CD4-positive, alpha-beta T cell treated with Interleukin-2 at 100 ng/mL for 4 hours (primary cell): Measurements from ENCODE around the gene SUMF1.
A peak's percentile ranks its signal among the peaks of the same experiment; 100 is the strongest.

ENCODE experiments used
- DNase-seq: peaks from one replicate; pipeline ENCODE4 v3.0.0-alpha.2; 2020; ENCODE audit warnings: low spot score

Gene SUMF1

DNA sequence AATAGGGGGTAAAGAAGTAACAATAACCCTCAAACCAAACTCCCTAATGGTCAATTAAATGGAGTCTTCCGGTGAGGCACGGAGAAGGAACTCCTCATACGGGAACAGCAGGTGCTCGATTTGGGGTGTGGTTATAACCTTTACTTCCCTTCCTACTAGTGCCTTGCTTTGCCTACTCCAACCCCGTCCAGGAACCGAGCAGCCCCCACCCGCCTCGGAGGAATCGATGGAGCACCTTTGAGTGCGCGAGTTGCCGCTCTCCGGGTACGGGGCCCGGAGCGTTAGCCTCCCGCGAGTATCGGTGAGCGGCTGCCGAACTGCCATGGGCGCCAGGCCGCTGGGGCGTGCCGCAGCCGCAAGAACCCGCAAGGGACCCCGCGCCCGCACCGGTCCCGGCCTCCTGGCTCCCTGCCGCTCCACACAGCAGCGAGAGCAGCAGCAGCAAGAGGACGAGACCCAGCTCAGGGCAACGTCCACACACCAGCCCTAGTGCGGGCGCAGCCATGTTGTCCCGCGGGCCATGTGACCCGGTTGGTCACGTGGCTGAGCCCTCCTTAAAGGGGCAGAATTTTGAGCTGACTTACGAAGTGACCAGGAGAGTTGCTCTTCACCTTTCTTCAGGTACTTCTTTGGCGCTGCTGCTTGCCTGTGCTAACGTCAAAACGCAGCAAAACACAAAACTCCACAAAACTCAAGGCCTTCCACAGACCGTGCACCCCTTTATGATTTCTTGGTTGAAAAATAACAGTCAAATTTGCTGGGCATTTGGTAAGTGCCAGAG is at the start of gene SUMF1:
TSS of gene SUMF1 (minus strand) at position 529 of the 781 bp plus-strand sequence. CDS start at position 505, 24 bp downstream.
- DNase-seq, result peak; percentile 75

DNA sequence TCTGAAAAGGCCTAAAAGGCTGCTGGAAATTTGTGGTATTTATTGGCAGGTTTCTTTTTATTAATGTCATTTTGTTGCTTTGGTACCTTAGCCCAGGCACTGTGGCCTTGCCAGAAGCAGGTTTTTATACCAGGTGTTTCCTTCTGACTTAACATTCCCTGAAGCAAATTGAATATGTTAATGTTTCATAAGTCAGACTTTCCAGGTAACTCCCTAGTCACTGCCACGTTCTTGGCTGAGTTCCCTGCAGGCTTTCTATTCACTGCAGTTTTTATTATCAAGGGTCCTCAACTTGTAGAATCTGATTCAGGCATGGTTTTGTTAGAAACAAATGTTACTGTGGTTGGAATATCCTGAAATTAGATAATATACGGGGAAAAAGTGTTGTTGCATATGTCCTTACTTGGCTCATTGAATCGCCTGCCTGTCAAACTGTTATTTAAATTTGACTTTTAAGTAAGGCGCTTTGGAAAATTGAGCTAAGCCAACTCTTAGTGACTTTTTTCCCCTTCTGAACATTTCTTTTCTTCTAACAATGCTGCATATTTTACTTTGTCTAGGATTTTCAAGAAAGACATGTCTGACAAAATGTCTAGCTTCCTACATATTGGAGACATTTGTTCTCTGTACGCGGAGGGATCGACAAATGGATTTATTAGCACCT is 49.0 kb upstream of the SUMF1 start:
- DNase-seq, result no peak

DNA sequence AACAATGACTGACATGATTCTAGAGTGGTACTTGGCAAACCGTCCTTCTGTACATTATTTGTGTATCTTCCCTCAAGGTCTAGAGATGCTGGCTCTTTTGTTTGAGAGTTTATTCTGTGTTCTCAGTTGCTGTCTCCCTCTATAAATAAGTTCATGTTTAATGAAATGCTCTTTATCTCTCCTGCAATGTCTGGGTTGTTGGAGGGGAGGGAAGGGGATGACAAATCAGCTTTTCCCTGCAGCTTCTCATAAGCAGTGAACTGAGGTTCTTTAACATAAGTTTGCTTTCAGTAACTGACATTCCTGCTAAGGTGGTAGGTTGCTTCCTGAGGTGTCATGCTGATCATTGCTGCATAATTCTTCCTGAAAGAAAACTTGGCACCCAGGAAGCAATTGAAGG is 47.8 kb upstream of the SUMF1 start:
- no peak for DNase-seq

DNA sequence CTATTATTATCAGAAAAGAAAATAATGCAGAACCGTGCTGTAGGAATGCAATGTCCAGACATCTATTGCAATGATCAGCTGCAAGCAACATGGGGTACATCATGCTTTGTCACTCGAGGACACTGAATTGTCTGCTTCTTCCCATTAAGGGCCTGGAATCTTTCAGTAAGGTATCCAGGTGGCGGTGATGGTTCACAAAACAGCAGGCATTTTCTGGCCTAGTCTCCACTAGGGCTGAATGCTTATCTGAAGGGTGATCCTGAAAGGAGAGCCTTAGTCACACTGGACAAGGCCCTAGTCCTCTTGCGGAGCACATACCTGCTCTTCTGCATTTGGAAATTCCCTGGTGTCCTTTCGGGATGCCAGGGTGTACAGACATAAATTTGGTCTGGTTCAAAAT is 47.3 kb upstream of the SUMF1 start:
- DNase-seq, result no peak

DNA sequence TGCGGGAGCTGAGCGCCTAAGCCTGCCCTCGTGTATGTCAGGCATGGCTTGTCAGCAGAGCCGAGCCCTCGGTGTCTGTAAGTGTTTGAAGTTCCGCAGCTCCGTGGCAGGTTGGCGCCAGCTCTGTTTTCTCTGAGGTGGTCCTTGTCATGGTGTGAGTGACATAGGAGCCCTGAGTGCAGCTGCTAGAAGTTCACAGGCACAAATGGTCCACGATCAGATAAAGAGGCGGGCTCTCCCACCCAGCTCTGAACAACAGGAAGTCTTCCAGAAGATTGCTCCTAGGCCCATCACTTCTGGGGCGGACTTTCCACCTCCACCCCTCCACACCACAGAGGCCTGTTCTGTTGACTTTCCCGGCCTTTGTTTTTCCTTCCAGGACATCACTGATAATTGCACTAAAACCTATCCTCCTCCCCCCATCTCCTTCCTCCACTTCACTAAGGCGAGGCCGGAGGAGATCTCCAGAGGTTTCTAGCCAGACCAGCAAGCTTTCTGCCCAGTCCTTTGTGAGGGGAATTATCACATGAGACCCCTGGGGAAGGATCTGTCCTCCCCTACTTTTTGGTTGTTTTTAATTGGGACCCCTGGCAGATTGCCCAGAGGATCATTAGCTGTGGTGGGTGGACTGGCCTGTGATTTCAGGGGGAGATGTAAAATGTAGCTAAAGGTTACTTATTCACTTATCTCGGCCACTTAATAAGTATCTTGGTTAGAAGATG is 46.0 kb upstream of the SUMF1 start:
- DNase-seq, result no peak

DNA sequence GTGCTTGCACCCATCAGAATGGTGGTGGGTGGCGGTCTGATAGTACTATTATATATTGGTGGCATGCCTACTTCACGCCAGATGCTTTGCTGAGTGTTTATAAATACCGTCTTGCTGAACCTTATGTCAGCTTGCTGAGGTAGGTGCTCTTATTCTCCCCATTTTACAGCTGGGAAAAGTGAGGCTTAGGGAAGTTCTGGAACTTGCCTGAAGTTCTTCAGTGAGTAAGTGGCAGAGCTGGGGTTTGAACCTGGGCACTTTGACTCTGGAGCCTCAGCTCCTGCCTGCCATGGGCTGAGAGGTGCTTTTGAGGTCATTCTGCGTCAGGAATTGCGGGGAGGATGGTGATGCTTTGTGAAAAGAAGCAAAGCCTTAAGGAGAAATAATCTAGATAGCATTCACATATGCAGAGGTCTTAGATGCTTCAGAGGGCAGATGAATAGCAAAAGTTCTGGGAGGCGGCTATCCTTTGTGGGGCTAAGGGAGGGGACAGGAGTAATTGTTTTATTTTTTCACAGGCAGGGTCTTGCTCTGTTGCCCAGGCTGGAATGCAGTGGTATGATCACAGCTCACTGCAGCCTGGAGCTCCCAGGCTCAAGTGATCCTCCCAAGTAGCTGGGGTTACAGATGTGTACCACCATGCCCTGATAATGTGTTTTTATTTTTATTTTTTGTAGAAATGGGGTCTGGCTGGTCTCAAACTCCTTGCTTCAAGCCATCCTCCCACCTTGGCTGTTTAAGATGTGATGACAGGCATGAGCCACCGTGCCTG is 44.6 kb upstream of the SUMF1 start:
- no peak for DNase-seq

DNA sequence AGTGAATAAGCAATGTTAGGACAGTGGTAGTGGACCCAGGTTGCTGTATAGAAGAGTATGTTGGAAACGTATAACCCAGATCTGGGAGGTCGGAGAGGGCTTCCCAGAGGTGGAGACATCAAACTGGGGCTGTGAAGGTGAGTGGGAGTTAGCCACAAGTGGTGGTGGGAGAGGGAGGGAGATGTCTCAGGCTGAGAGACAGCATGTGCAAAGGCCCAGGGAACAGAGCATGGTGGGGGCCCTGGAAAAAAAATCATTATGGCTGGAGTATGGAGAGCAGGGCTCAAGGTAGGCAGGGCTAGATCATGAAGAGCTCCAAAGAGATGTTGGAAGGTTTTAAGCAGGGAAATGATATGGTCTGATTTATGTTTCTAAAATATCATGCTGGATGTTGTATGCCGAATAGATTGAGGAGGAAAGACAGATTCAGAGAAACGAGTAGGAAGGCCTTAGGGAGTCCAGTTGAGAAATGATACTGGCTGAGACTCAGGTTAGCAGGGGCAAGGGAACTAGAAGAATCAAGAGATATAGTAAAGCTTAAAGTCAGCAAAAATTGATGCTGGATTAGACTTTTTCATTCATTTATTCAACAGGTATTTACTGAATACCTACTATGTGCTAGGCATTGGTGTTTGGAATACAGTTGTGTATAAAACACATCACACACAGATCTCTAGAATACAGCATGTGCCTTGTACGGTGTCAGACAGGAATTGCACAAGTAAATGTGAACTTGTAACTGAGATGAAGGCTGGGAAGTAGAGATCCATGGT is 43.1 kb upstream of the SUMF1 start:
- DNase-seq, result no peak

DNA sequence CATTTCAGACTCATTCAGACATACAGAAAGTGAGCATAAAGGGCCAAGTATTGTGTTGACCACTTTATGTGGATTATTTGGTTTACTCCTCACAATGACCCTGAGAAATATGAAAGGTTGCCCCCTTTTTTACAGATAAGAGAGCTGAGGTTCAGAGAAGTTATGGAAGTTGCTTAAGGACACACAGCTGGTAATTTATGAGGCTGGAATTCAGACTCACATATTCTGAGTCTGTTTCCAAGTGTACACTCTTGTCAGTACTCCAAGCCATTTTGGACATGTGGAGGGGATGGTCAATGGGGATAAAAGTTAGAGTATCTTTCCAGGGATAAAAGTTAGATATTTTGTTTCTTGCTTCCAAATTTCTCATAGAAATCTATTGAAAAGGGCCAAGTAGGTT is 42.0 kb upstream of the SUMF1 start:
- DNase-seq, result no peak

DNA sequence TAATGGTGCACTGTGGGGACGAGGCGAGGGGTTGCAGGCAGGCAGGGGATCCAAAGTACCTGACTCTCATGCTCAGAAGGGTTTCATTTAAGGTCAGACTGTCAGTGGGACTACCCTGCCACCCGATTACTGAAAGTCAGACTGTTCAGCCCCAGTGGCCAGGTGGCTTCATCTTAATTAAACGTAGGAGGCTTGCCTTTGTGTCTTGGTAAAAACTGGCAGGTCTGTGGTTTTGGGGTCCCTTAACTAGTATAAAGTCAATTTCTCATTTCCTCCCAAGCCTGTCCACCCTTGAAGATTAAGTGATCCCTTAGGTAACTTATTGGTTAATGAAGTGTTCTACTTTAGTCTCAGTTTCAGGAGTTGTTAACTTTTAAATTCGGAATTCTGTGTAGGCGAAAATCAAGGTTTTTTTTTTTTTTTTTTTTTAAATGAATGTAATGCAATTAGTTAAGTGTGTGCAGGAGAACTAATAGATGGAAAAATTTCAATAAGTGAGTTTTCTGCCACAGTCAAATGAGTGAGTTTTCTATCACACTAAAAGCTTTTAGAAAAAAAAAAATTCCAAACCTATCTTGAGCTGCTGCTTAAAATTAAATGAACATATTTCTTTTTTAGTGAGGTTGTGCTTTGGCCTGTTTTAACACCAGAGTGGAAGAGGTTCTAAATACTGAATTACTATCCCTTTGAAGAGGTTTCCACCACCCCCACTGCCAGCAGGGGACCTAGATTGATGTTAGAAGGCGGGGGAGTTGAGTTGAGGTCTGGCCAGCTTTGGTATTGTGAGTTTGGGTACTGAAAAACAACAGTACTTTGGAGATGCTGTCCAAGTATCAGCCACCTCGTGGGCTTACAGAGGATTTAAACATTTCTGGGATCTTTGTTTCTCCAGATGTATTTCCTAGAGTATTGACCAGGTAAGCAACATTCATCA is 41.2 kb upstream of the SUMF1 start:
- no peak for DNase-seq

DNA sequence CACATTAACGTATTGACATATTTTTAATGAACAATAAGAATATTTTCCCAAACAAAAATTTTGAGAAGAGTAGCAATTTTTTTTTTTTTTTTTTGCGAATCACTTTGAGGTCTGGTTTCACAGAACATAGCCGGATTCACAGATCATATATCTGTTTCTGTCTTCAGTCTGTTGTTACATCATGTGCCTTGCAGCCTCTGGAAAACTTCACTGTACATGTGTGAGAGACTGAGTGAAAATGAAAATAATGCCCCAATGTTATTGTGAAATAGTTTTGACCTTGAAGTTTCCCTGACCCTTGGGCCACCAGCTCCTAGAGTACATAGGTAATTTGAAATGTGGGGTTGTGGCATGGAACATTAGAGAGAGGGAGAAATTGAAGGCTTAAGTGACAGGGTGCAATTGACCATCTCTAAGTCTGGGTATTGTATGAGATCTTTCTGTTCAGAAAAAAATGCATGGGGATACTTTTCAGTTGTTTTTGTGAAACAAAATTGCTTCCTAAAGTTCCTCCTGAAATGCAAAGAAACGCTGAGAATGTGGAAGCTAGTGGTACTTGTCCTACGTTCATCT is 40.0 kb upstream of the SUMF1 start:
- no peak for DNase-seq

DNA sequence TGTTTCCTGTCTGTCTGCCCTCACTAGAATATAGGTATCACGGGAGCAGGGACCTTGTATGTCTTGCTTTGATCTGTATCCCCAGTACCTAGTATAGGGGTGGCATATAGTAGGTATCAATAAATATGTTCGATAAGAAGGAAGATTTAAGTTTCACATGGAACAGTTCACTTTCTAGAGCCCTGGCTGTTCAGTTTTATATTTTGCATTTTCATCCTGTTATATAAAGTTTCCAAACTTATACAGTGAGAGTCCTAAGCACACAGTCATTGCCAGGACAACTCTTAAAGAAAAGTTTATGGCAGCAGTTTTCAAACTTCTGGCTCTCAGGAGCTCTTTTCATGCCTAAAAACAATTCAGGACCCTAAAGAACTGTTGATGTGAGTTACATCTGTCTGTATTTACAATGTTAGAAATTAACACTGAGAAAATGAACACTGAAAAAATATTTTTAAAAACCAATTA is 39.5 kb upstream of the SUMF1 start:
- no peak for DNase-seq

DNA sequence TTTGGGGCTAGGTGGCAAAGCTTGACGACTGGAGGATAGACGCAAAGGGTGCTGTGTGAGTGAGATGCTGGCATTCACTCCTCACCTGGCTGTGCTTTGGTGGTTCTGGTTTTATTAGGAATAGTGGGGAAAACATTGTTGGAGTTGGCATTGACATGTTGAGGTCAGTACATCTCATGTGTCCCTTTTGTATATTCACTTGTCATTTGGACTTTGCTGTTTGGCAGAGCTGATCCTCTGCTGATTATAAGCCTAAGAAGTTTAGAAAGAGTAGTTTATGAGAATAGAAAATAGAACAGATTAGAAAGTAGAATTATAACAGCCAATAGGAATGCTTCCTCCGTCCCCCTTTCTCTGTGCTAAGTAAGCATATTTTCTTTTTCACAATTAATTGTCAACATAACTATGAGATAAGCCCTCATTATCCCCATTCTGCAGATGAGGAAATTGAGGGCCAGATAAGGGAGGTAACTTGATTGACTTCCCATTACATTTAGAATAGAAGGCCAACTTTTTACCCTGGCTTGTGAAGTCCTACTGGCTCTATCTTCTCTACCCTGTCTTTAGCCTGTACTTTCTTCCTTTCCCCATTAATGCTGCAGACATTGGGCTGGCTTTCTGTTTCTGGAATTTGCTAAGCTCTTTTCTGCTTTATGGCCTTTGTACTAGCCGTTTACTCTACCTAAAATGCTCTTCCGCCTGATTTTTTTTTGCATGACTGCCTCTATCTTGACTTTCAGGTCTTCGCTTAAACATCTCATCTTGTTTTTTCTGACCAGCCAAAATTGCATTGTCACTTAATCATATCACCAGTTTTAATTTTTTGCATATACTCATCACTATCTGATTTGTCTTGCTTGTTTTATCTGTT is 38.9 kb upstream of the SUMF1 start:
- no peak for DNase-seq

DNA sequence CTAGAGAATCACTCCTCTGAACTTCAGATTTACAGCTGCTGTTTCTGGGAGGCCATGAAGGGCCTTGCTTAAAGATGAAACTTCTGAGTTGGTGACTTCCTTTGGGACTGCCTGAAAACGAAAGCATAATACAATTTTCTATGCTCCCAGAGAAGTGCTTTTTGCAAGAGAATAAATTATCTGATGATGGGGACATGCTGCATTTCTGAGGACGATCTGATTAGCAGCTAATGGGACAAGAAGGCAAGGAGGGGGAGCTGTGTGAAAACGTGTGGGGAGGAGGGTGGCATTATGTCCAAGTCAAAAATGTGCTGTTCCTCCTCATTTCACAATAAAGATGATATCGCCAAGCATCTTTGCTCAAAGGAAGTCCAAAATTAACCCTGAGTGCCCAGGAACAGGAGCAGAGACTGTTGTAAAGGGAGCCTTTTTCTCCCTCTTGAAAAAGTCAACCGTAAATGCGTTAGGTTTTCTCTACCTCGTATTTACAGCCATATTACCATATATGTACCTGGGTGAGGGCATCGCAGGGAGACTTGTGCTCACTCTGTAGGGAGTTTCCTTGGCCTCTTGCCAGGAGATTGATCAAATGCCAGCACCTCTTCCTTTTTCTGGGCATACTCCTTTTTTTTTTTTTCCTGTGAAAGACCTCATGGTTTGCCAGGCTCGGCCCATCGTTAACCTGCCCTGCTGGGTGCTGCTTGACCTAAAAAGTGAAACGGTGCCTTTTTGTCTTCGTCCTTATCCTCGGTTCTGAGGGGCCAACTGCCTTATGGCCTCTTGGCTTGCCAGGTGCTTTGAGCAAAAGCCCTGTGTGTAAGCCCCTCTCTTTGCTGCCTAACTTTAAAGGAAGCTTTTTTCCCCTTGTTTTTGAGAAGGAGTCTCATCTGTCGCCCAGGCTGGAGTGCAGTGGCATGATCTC is 37.5 kb upstream of the SUMF1 start:
- DNase-seq, result peak; percentile 63

DNA sequence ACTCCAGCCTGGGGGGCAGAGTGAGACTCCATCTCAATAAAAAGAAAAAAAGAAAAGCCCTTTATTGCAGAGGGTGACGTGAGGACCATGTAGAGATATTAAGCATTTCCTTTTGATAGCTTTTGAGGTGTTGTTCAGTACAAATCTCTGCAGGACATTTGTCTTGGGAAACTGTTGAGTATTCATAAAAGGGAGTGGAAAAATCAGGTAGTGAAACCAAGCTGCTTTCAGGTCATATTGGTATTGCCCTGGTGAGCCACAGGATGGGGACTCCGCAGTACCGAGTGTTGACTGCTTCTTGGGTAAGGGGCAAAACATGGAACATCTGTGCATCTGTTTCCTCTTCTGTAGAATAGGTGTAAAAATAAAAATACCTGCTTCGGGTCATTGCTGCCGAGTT is 36.0 kb upstream of the SUMF1 start:
- no peak for DNase-seq

DNA sequence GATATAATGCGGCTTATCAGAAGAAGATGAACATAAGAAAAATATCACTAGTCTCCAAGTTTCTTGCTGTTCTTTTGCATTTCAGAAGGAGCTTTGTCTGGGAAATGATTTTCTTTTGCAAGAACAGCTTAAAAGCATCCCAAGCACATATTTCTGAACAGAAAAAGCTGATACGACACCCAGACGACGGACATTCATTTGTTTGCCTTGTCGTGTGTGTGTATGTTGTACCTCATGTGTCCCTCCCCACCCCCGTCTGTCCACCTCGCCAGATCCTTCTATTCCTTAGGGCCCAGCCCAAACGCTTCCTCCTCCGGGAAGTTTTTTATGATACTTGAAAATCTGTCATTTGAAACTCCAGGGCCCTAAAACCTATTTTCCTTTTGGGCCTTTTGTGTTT is 34.9 kb upstream of the SUMF1 start:
- no peak for DNase-seq

DNA sequence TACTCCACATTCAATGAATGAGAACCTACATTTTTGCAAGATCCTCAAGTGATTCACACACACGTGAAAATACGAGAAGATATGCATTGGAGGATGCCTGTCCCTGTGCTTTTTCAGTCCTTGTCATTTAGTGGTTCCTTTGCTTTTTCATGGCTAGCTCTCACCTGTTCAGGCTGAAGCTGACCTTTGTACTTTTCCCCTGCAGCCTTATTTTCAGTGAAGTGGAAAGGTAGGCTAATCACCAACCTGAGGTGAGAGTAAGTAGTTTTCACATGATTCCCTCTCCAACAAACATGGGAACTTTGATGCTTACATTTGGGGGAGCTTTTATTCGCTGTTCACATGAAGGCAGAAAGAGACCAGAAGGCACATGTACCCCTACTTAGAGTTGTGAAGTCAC is 34.4 kb upstream of the SUMF1 start:
- no peak for DNase-seq

DNA sequence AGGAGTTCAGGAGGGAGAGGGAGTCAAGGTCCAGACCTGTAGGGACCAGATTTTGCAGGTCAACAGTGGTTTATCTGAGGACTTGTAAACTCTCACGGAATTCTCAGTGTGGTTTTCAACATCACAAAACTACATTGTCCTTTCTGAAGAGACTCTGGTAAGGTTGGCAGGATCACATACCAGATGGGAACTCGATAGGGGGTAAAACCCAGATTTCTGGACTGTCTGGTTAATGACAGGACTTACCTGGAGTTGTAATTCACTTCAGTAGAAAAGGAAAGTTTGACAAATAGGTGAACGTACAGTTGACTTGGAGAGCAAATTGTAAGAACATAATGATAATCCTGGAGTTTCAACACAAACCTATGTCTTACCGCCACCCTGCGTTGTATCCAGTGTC is 31.4 kb upstream of the SUMF1 start:
- DNase-seq, result no peak

DNA sequence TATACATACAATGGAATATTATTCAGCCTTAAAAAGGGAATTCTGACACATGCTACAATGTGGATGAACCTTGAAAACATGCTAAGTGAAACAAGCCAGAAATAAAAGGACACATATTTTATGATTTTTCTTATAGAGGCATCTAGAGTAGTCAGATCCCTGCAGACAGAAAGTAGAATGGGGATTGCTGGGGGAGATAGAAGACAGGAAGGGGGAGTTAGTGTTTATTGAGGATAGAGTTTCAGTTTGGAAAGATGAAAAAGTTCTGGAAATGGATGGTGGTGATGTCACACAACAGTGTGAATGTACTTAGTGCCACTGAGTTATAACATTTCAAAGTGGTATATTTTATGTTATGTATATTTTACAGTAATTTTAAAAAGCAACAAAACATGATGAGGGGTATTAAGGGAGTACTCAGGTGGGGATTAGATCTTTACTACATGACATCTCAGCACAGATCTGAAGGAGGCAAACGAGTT is 30.8 kb upstream of the SUMF1 start:
- no peak for DNase-seq
